HG03432 (cell line): ENCODE data around the gene ARMC2.
"Not testable (repeated sequence)": the region's sequence is repeated elsewhere in the genome, so short reads cannot be mapped to it uniquely, and the experiment has no call there.

Source experiments
- ATAC-seq: cut with Tn5 transposase; IDR thresholded peaks from one replicate; pipeline ENCODE4 v1.9.1; 2021; ENCODE audit warnings: mild to moderate bottlenecking, moderate library complexity; ENCODE audit not compliant: unreplicated experiment

ARMC2 gene

GRCh38 chr6:108947114-108947854 lies 99.1 kb downstream of the ARMC2 start:
- no peak for ATAC-seq

- ATAC-seq: no peak
These were observed 100.0 kb downstream of the ARMC2 start for GRCh38 chr6:108948181-108948661.

GRCh38 chr6:108951351-108951953 lies 103.2 kb downstream of the ARMC2 start:
- no peak for ATAC-seq

- ATAC-seq: no peak
These were observed 104.7 kb downstream of the ARMC2 start for GRCh38 chr6:108952776-108953486.

GRCh38 chr6:108953681-108954080 lies 105.5 kb downstream of the ARMC2 start:
- no peak for ATAC-seq

GRCh38 chr6:108955329-108955949 lies 107.2 kb downstream of the ARMC2 start:
- ATAC-seq: no peak

- no peak for ATAC-seq
These were observed 109.0 kb downstream of the ARMC2 start for GRCh38 chr6:108957221-108957620.

GRCh38 chr6:108958900-108959770 lies 110.9 kb downstream of the ARMC2 start:
- no peak for ATAC-seq

GRCh38 chr6:108959972-108960582 lies 111.9 kb downstream of the ARMC2 start:
- no peak for ATAC-seq

- no peak for ATAC-seq
These were observed 112.4 kb downstream of the ARMC2 start for GRCh38 chr6:108960601-108961000.

GRCh38 chr6:108961077-108961476 lies 112.9 kb downstream of the ARMC2 start:
- ATAC-seq: no peak

GRCh38 chr6:108961985-108962384 lies 113.8 kb downstream of the ARMC2 start:
- no peak for ATAC-seq

- no peak for ATAC-seq
These were observed 118.0 kb downstream of the ARMC2 start for GRCh38 chr6:108966251-108966650.

GRCh38 chr6:108966855-108967755 lies 118.9 kb downstream of the ARMC2 start:
- ATAC-seq: no peak

GRCh38 chr6:108968325-108969316 lies 120.4 kb downstream of the ARMC2 start:
- ATAC-seq: no peak

GRCh38 chr6:108969776-108970175 lies 121.6 kb downstream of the ARMC2 start:
- no peak for ATAC-seq

- ATAC-seq: no peak
These were observed 126.0 kb downstream of the ARMC2 start for GRCh38 chr6:108974201-108974600.

GRCh38 chr6:108978638-108979037 lies 130.4 kb downstream of the ARMC2 start:
- not testable (repeated sequence) for ATAC-seq
